Measurements from ENCODE around the gene TNNI3.
A peak's percentile ranks its signal among the peaks of the same experiment; 100 is the strongest.

Gene TNNI3

GRCh38 chr19:55147545-55148251 lies 9.8 kb downstream of the TNNI3 start:
- no peak for DNase-seq (ENCODE audit: low spot score)

GRCh38 chr19:55146705-55147273 lies 10.7 kb downstream of the TNNI3 start:
- peak; percentile 46 for DNase-seq (ENCODE audit: low spot score)

DNA sequence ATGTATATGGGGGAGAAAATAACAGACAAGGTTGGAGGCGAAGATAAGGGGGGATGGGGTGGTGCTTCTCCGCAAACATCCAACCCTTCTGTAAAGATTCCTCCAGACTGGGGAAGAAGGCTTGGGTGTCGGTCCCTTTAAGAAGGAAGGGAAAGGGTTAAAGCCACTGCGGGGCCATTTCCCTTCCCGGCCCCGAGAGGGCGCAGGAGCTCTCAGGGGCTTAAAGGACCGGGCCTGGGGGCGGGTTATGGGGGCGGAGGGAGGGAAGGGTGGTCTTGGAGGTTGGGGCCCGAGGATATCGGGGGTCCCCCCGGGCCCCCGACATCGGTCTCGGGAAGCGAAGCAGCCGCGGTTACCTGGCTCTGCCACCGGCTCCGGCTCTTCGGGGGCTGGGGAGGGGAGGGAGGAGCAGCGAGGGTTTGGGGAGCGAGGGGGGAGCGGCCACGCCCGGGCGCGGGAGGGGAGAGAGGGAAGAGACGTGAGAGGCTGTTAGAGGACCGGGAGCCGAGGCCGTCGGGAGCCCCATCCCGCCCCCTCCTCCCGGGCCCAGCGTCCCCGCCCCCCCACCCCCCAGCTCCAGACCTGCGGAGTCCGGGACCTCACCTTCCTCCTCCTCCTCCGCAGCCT lies 11.3 kb downstream of the TNNI3 start:
- DNase-seq (ENCODE audit: low spot score) = peak; percentile 35

- no peak for DNase-seq (ENCODE audit: low spot score)
These were observed 12.3 kb downstream of the TNNI3 start for GRCh38 chr19:55145232-55145631.

GRCh38 chr19:55141696-55142095 lies 15.8 kb downstream of the TNNI3 start:
- DNase-seq (ENCODE audit: low spot score) = no peak

DNA sequence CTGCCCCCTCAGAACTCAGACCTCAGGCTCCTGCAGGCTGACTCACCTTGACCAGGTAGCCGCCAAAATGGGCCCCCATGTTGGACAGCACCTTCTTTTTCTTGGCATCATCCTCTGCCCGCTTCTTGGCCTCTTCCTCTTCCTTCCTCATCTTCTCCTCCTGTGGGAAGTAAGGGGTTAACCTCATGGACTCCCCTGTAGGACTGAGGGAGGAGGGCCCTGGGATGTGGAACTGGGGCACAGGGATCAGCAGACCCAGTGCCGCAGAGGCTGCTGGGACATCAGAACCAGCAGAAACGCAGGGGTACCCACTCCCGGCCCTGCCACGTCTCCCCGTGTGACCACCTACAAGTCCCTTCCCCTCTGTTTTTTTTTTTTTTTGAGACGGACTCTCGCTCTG lies 19.6 kb downstream of the TNNI3 start:
- no peak for DNase-seq (ENCODE audit: low spot score)

DNA sequence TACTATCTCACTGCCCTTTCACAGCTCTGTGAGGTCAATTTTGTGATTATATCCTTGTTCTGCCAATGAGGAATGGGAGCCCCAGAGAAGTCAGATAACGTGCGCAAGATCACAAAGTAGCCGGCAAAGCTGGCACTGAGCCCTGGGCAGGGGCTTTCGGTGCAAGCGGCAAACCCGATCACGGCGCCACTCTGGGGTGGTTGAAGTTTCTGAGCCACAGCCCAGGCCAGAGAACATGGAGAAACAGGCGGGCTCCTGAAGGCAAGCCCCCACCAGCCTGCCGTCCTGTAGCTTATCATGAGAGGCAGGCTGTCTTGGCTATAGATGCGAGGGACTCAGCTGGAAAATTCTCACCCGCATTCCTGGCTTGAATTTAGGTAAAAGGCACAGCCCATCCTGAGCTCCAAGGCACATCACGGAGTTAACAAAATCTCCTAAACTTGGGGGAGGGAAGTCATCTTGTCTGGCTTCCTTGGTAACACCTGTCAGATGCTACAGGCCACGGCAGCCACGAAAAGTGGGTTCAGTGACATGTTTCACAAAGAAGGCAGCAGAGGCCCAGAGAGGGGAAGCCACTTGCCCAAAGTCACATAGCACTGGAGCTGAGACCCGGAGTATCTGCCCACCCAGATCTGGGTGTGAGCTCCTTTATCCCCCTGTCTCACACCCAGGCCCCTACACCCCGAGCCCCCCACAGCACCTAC lies 21.0 kb downstream of the TNNI3 start:
- no peak for DNase-seq (ENCODE audit: low spot score)

GRCh38 chr19:55134736-55135135 lies 22.8 kb downstream of the TNNI3 start:
- no peak for DNase-seq (ENCODE audit: low spot score)

DNA sequence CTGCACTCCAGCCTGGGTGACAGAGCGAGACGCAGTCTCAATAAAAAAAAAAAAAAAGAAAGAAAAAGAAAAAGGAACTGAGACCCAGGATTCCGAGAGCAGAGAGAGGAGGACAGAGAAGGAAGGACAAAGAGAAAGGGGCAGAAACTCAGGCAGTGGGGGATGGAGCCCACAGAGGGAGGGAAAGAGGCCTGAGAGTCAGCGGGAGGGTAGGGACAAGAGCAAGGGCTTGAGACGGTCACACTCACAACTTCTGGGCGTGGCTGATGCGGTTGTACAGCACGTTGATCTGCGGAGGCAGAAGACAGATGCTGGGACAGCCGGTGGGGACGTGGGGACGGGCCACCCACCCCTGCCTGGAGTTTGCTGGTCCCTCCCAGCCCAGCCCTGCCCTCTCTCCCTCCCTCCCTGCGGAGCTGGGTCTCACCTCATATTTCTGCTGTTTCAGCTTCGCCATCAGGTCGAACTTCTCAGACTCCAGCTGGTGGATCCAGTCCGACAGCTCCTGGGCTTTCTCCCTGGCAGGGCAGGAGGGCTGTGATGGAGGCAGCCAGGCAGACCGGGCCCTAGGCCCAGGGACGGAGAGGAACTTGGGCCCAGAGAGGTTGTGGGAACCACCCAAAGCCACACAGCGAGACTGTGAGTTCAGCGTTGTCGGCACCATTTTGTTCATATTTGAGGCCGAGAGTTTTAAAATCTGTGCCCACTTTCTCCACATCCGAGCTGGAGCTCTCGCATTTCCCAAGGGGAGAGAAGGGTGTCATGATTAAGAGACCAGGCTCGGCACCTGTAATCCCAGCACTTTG lies 23.7 kb downstream of the TNNI3 start:
- DNase-seq (ENCODE audit: low spot score) = no peak

- DNase-seq (ENCODE audit: low spot score) = no peak
These were observed 24.9 kb downstream of the TNNI3 start for GRCh38 chr19:55132453-55133129.

DNA sequence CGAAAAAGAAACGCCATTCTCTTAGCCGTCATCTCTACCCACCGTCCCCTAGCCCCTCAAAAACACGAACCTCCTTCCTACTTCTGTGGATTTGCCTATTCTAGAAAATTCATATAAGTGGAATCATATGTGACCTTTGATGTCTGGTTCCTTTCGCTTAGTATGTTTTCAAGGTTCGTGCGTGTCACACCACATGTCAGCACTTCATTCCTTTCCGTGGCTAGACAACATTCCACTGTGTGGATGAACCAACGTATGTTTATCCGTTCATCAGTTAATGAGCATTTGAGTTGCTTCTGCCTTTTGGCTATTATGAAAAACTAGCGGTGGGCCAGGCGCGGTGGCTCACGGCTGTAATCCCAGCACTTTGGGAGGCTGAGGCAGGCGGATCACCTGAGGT lies 26.1 kb downstream of the TNNI3 start:
- no peak for DNase-seq (ENCODE audit: low spot score)

DNA sequence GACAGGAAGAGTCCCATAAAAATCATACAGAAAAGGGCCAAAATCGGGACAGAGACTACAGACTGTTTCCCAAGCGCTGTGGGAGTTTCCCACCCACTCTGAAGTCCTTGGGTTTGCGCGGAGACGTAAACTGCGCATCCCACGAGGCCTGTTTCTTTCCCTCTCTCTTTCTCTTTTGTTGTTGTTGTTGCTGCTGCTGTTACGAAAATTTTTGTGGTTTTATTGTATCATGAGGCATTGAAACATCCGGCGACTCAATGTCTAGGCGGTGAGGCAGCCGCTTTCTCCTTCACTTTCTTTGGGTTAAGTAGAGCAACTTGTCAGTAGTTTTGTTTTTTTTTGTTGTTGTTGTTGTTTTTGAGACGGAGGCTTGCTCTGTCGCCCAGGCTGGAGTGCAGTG lies 38.5 kb downstream of the TNNI3 start:
- DNase-seq (ENCODE audit: low spot score) = no peak

- peak; percentile 56 for DNase-seq (ENCODE audit: low spot score)
These were observed 39.0 kb downstream of the TNNI3 start for GRCh38 chr19:55118401-55118991.

DNA sequence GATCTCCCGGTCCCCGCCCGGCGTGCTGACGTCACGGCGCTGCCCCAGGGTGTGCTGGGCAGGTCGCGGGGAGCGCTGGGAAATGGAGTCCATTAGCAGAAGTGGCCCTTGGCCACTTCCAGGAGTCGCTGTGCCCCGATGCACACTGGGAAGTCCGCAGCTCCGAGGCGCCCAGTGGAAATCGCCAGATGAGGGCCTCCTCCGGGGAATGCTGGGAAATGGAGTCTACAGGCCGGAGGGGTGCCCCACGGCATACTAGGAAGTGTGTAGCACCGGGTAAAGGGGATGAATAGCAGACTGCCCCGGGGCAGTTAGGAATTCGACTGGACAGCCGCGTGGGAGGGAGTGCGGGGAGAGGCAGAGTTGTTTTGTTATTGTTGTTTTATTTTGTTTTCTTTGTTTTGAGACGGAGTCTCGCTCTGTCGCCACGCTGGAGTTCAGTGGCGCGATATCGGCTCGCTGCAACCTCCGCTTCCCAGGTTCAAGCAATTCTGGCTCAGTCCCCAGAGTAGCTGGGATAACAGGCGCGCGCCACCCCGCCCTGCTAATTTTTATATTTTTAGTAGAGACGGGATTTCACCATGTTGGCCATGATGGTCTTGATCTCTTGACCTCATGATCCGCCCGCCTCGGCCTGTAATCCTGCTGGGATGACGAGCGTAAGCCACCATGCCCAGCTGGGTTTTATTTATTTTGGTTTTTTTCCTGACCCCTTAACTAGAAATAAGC lies 39.7 kb downstream of the TNNI3 start:
- DNase-seq (ENCODE audit: low spot score) = peak; percentile 93

- DNase-seq (ENCODE audit: low spot score) = no peak
These were observed 40.5 kb downstream of the TNNI3 start, which contains the start of gene PPP1R12C for GRCh38 chr19:55116859-55117662. PPP1R12C (minus strand) TSS chr19:55117637; CDS start chr19:55117543, 94 bp downstream.

DNA sequence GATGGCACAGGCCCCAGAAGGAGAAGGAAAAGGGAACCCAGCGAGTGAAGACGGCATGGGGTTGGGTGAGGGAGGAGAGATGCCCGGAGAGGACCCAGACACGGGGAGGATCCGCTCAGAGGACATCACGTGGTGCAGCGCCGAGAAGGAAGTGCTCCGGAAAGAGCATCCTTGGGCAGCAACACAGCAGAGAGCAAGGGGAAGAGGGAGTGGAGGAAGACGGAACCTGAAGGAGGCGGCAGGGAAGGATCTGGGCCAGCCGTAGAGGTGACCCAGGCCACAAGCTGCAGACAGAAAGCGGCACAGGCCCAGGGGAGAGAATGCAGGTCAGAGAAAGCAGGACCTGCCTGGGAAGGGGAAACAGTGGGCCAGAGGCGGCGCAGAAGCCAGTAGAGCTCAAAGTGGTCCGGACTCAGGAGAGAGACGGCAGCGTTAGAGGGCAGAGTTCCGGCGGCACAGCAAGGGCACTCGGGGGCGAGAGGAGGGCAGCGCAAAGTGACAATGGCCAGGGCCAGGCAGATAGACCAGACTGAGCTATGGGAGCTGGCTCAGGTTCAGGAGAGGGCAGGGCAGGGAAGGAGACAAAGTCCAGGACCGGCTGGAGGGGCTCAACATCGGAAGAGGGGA lies 41.2 kb downstream of the TNNI3 start:
- peak; percentile 34 for DNase-seq (ENCODE audit: low spot score)

- no peak for DNase-seq (ENCODE audit: low spot score)
These were observed 42.0 kb downstream of the TNNI3 start for GRCh38 chr19:55115446-55116065.

- DNase-seq (ENCODE audit: low spot score) = no peak
These were observed 42.9 kb downstream of the TNNI3 start for GRCh38 chr19:55114566-55115145.
